HEK293T (cell line): ENCODE measurements around the gene ALG8.

Experiments used
- CTCF ChIA-PET: fragments of 350-600 bp; formaldehyde crosslinking; extraction: SDS; loops from one replicate; lab custom pipeline; 2021; ENCODE audit warnings: antibody characterized with exemption, inconsistent platforms; lab: Yijun Ruan, JAX
- POLR2A ChIA-PET: fragments of 350-600 bp; formaldehyde crosslinking; extraction: SDS; loops from one replicate; lab custom pipeline; 2020; ENCODE audit warnings: antibody characterized with exemption, inconsistent platforms; lab: Yijun Ruan, JAX
- DNase-seq: peaks from one replicate; pipeline ENCODE4 v3.0.0; 2012; ENCODE audit warnings: mixed read lengths; ENCODE audit errors: extremely low spot score
- FOXA1 ChIP-seq: fragments of 450-650 bp; IDR thresholded peaks from 2 replicates; pipeline ENCODE4 v1.6.1; 2016; ENCODE audit warnings: mild to moderate bottlenecking
- FOXK2 ChIP-seq: fragments of 450-650 bp; IDR thresholded peaks from 2 replicates; pipeline ENCODE4 v1.6.1; 2016; ENCODE audit warnings: mild to moderate bottlenecking
- FOXM1 ChIP-seq: fragments of 450-650 bp; IDR thresholded peaks from 2 replicates; pipeline ENCODE4 v1.6.1; 2017; ENCODE audit warnings: mild to moderate bottlenecking, borderline replicate concordance
- L3MBTL2 ChIP-seq: fragments of 450-650 bp; conservative IDR thresholded peaks from 2 replicates; pipeline ENCODE4 v1.6.1; 2016; ENCODE audit warnings: mild to moderate bottlenecking
- LEF1 ChIP-seq: fragments of 450-650 bp; IDR thresholded peaks from 2 replicates; pipeline ENCODE4 v1.6.1; 2017; ENCODE audit warnings: mild to moderate bottlenecking, borderline replicate concordance
- SP1 ChIP-seq: fragments of 450-650 bp; IDR thresholded peaks from 2 replicates; pipeline ENCODE4 v1.6.1; 2017
- SUZ12 ChIP-seq: fragments of 450-650 bp; IDR thresholded peaks from 2 replicates; pipeline ENCODE4 v1.6.1; 2016; ENCODE audit warnings: mild to moderate bottlenecking
- TARDBP ChIP-seq: fragments of 450-650 bp; IDR thresholded peaks from 2 replicates; pipeline ENCODE4 v1.6.1; 2016
- ZNF384 ChIP-seq: fragments of 450-650 bp; IDR thresholded peaks from 2 replicates; pipeline ENCODE4 v1.6.1; 2016

The ALG8 gene

DNA sequence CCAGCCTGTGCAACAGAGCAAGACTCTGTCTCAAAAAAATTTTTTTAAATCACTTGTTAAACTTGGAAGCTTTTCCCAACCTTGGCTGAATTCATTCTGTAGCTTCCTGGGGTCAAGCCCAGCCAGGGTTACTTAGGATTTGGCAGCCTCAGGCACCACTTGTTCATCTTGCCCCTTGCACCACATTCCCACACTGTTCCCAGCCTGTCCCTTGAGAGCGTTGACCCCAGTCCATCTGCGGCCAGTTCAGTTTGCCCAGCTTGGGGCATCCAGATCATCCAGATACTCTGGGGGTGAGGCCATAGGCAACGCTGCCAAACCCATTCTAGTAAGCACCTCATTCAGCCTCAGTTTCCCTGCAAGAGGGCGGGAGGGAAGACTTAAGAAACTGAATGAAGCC, 84.5 kb downstream of the ALG8 start:
- ChIA-PET CTCF (no interaction called here), POLR2A (interaction anchor here (0.6 kb wide), 1 partner anchor 25 kb away, joined by 7 read pairs; the partner anchor contains the start of gene NDUFC2)

DNA sequence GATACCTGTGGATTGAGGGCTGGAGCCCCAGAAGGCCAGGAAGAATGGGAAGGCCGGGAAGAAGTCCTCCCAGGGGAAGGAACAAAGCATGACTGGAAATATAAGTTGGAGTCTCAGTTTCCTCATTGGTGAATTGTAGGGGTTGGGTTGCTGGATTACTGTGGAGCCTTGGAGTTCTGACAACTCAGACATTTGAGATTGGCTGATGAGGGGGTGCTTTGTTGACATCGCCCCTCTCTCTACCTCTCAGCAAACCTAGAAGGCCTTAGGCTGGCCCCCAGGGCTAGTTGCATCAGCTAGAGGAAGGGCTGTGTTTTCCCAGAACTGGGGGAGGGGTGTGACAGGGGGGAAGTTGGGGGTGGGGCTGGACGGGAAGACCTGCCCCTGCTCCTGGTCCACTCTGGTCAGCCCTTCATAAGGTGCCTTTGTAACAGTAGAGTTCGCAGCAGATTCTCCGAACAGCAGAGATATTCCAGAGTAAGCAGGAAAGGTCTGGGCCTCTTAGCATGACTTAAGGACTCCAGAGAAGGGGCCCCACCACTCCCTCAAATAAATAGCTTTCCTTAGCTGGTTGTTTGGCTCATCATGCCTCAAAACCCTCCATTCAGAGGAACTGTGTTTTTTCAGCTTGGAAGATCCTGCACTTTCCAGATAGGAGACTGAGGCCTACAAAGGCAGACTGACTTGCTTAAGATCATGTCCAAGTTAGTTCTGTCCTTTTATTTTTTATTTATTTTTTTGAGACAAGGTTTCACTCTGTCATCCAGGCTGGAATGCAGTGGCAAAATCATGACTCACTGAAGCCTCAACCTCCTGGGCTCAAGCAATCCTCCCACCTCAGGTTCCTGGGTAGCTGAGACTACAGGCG, 88.2 kb downstream of the ALG8 start:
- ChIA-PET POLR2A (interaction anchor here (1.6 kb wide), 1 partner anchor 27 kb away, joined by 4 read pairs; no protein-coding TSS in a partner anchor), CTCF (no interaction called here)
- TF ChIP-seq TARDBP: no peak
- no peak for TF ChIP-seq FOXA1
- TF ChIP-seq SP1: no peak
- TF ChIP-seq LEF1: no peak
- no peak for TF ChIP-seq SUZ12
- no peak for TF ChIP-seq FOXK2
- DNase-seq: no peak

More for the DNA sequence above, 84.5 kb downstream of the ALG8 start:
- no peak for DNase-seq
- TF ChIP-seq TARDBP (no peak), L3MBTL2 (no peak), FOXM1 (no peak), ZNF384 (no peak), FOXK2 (no peak)
